NCI-H82 (cell line): ENCODE data around the gene CADPS.

Experiments used
- DNase-seq: peaks from one replicate; lab custom pipeline; 2025; lab: John Stamatoyannopoulos, UW

Gene CADPS

DNA sequence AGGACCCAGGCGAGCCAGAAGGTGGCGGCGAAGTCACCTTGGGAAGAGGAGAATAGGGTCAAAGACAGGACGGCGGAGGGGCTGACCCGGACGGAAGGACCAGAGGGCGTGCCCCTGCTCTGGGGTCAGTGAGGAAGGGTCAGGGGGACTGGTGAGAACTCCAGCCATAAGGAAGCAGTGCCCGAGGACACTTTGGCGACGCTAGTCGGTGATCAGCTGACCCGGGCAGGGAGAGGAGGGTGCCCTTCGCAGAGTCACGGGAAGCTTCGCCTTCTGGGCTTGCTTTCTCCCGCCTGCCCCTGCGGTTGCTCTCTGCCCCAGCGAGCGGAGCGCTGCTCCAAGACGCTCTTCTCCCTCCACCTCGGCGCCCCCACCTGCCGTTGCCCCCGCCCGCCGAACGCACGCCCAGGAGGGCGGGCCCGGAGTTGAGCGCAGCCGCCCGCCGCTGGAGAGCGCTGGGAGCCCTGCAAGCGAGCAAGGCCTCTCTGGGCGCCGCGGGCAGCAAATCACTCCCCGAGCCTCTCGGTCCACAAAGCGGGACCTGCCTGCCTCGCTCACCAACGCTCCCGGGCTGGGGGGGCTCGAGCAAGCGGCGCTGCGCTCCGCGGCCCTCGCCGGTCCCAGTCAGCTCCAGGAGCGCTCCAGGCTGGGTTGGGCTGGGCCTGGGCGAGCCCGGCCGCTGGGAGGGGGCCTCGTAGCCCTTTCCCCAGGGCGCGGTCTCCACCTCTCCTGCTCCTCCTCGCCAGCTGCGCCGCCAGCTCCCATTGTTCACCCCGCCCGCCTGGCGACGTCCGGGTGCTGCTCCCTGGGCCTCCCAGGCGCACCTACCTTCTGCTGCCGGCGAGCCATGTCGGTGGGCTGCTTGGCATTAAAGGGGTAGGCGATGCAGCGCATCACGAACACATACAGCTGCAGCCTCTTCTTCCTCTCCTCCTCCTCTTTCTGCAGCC is 1.2 kb downstream of the CADPS start:
- DNase-seq = peak; percentile 85

DNA sequence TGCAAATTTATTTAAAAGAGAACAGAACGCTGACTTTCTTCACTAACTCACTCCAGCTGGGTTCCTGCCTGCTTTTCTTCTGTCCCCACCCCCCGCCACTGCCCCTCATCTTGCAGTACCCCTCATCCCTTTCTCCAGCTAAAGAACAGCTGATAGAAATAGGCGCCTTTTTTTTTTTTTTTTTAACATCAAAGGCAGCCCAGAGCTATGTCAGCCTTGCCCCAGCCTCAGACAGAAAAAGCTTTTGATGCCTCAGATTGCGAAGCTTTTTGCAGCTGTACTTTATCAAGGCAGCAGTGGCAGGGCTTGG is 1.8 kb downstream of the CADPS start:
- DNase-seq = peak; percentile 65

DNA sequence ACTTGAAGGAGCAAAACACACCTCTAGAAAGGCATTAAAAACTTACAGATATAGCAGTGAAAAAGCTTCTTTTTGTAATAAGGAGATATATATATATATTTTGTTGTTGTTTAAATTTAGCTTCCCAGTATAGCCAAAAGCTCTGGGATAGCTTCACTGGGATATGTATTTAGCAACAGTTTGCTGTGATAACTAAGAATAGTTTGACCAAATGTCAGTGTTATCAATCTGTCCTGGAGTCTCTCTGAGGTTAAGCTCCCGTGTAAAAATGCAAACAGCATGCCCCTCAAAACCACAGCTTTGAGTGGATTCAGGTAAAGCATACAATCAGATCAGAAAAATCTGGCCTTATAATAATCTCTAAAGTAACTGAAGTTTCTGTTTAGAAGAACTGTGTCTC is 2.9 kb downstream of the CADPS start:
- DNase-seq = peak; percentile 10

DNA sequence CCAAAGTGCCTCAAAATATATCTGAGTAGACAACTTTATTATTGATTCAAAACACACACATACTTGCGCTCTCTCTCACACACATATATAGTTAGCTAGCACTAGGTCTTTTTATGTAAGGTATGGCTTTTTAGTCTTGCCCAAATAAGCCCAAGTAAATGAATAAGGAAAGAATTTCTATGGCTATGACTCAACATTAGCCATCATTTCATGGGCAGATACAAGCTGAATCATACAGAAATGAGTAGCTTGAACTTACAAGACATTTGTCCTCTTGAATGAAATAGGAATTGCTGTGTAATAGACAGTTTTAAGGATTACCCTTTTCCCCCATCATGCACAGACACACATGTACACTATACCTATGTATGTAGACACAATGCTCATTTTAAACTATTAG is 4.9 kb downstream of the CADPS start:
- no peak for DNase-seq

DNA sequence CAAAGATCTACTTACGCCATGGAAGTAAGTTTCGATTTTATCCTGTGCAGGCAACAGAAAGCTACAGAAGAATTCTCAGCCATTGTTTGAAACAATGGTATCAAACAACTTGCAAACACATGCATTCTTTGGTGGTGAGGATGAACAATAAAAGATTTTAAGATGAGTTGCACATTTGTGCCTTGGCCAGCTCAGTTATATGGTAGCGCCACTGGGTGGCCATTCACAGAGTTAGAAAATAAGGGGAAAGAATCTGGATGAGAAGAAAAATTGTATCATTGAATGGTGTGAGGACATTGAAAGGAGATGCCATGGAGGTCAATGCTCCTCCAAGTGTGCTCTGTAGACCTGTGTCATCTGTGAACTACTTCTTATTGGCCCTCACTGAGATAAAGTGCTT is 11.6 kb downstream of the CADPS start:
- DNase-seq = no peak

DNA sequence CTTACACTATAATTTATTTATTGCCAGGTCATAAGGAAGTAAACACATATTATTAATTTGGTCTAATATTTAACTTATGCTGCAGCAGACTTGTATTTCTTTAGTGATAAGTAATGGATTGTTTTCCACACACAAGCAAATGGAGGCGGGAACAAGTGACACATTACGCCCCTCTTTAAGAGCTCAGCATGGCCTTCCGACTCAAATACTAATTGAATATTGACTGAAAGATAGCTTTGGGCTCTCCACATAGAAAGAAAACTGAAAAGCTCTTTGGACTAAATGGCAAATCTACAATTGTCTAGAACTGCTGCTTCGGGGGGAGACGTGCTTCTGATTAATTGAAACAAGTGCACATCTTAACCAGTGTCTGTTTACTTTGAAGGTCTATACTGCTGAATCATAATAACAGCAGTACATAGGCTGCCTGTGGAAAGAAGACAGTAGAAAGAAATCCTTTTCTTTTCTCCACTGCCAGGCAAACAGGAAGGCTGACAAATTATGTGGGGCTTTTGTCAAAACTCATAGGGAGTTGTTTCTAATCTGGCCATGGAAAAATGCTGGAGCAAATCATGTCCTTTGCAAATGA is 15.9 kb downstream of the CADPS start:
- no peak for DNase-seq

DNA sequence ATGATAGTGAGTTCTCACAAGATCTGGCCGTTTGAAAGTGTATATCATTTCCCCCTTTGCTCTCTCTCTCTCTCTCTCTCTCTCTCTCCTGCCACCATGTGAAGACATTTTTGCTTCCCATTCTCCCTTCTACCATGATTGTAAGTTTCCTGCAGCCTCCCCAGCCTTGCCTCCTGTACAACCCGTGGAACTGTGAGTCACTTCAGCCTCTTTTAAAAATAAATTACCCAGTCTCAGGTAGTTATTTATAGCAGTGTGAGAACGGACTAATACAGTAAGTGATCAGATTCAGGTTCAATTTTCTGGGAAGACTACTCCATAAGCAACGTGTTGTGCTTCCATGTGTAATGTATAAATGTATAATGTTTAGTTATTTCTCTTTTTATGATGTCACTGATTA is 29.2 kb downstream of the CADPS start:
- DNase-seq = no peak

DNA sequence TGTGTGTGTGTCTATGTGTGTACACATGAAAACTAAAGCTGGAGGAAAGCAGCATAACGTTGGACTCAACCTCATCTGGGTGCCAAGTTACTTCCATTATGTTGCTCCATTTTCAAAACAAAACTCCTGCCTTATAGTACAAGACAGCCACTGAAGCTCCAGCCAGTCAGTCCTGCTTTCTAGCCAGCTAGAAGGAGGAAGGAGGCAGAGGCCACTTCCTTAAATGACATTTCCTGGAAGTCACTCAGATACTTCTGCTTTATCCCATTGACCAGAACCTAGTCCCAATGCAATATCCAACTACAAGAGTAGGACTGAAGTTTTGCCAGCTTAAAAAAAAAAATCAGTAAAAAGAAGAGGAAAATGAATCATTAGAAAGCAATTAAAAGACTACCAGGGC is 31.7 kb downstream of the CADPS start:
- no peak for DNase-seq

DNA sequence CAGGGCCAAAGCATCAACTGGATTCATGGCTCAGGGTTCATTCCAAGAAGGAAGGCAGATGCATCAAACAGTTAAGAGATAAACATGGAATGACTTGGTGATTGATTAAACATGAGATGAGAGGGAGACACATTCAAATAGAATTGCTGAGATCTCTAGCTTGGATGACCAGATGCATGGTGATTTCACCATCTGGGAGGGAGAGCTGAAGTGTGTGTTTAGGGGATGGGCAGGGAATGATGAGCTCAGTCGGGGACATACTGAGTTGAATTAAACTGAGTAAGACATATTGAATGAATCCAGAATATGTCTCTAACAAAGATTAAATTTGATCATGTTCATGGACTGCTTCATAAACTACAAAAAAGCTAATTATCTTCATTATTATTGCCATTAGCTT is 35.5 kb downstream of the CADPS start:
- DNase-seq = peak; percentile 44

DNA sequence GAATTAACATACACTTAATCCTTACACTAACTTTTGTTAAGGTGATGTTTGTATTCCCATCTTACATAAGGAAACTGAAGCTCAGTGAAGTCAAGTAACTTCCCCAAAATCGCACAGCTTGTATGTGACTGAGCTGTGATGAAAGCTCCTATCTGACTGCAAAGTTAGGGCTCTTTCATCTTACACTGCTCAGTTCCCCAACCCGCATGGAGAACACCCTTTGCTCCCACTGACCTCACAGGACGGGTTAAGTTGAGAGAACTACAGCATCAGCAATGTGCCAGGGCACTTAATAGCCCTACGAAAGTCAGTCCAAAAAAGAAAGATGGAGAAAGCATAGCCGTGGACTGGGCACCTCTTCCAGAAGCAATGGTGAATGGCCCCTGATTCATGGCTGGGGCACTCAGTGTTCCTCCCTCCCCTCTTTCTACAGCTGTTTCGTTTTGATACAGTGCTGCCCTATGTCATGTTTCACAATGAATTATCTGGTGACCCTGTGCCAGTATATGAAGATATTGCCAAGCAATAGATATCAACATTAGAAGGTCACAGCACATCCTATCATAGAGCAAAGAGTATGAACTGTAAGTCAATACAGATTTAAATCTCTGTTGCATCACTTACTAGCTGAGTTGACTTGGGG is 38.0 kb downstream of the CADPS start:
- no peak for DNase-seq

DNA sequence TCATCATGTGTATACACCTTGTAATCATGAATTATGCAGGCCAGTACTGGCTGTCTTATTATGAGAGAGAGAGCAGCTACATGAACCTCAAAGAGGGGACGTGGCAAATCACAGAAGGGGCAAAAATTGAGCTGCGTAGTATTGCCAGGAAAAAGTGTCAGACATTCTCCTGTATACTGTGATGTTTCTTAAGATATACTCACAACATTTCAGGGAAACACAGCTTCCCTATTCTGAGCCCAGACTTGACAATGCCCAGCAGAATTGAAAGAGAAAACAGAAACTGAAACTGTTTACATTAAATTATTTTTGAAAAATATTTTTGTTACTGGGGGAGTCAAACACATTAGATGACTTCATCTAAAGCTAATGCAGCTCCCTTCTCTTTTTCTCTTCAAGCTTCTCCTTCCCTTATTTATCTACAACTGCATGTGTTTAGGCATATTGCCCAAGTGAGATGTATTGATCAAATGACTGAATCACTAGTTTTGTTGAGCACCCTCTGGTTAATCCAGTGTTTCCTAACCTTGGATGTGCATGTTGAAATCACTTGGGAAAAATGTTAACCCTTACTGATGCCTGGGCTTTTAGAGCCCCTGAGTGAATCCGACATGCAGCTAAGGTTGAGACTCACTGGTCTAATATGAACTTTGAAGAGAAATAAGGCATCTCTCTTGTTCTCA is 39.5 kb downstream of the CADPS start:
- no peak for DNase-seq

DNA sequence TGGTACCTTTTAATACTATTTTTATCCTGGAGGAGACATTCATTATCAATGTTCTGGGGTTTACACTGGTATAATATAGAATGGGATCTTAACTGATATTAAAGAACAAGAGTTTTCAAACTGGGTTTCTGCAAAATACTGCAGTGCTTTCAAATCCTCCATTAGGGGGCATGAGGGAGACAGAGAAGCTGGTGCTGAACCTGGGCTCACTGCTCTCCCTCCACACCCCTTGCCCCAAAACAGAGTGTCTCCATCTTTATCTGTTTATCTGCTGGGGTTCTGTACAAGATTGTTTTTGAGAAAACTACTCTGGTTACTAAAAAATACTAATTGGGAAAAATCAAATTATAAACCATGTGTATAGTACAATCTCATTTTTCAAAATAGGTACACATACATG is 41.7 kb downstream of the CADPS start:
- peak; percentile 60 for DNase-seq

DNA sequence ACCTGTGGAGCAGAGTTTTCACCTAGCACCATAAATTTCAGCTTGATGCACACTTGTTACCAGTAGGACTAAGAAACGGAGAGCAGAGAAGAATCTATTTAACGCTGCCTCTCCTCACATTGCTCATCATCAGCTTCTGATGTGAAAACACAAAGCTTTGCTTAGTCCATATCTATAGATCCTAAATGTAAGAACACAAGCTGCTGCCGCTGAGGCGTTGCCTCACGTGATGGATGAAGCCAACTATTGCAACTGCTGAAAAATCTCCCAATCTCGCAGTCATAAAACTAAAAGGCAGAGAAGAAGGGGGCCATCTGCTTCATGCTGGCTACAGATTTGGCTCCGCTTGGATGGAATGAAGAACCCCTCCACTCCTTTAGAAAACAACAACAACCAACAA is 42.7 kb downstream of the CADPS start:
- peak; percentile 75 for DNase-seq

DNA sequence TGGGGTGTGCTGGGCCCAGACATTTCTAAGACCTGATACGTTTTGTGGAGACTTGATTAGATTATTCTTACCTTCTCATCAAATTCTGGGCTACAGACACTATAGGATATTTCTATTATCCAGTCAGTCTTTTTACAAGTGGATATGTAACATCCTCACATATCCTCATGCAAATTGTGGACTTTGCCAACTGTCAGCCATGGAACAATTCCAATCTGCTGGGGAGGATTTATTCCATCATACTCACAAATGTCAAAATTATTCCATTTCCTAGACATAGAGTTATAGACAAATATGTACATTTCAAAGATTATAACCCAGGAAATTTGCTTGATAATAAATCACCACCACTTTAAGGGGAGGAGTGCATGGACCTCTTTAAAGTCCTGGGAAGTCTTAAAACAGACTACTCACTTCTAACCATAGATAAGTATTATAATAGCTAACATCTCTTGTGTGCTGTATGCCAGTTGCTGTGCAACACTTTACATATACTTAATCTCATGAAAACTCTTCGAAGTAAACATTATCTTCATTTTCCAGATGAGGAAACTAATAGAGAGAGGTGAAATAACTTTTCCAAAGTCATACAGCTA is 44.4 kb downstream of the CADPS start:
- DNase-seq = no peak

DNA sequence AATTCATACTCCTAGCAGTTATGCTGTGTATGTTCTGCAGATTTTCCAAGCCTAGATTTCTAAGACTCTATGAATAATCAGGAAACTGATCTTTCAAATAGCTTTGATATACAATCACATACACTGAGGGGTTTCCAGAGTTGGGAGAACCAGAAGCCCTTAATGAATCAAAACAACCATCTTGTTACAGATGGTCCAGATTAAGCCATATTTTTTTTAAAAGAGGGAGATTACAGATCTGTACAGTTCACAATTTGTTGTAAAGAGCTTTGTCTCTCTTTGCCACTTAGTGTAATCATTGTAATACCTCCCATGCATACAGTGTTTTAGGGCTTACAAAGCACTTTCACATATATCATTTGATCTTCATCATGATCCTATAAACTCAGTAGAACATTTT is 47.7 kb downstream of the CADPS start:
- DNase-seq = peak; percentile 42

DNA sequence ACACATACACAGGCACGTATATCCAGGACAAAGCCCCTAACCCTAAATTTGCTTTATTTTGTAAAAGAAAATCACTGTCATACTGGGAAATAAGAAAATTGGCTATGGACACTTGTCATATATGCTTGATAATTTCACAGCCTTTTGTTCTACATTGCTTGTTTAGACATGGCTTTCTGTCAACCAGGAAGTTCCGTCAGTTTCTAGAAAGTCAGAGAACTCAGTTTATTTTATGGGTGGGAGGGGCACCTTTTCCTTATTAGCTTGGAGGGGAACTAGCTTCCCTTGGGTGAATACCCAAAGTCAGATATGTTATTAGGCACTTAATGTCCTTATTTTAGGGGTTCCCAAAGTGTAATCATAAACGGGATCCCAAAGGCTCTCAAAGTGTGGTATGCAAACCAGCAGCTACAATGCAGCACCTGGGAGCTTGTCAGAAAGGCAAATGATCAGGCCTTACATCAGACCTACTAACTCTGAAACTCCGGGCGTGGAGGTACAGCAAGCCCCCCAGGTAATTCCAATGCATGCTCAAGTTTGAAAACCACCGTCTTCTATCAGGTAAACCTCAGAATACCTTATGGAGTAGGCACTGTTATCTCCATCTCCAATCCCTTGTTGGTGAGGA is 50.1 kb downstream of the CADPS start:
- DNase-seq = no peak

DNA sequence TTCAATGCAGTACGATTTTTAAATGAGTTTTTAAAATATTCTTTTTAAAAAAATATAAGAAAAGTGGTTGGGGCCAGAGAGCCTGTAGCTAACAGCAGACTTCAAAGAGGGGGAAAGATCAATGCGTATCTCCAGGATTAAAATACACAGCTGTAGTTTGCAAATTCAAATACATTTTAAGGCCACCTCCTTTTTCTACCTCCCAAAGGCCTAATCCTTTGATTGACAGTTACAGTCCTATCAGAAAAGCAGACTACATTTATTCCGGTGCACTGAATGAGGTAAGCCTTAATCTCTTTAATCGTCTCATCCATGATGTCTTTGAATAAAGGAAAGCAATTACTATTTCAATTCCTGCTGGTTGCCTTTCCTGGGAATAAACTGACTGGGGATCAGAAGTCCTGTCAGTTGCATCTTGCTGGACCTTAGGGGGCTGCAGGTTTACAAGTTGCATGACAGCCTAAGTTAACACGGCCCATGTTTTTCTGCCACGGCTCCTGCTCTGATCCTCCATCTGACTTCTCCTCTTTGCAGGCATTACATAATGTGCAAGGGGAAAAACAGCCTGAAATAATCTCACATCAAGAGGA is 51.7 kb downstream of the CADPS start:
- peak; percentile 95 for DNase-seq

DNA sequence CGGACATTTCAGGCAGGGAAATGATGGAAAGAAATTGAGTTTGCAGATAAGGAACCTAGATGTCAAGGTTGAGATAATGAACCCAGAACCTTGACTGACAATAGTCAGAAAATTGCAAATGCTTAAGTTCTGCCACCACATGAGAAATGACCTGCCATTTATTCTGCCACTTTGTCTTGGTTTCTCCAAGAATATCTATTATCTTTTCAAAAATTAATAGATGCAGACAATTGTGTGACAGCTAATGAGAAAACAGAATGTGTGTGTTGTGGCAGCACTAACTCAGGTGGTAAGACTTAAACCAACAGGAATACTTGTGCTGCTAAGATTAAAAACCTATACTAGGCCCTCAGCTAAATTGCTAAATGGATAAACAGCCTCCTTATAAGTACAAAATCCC is 52.3 kb downstream of the CADPS start:
- DNase-seq = no peak

DNA sequence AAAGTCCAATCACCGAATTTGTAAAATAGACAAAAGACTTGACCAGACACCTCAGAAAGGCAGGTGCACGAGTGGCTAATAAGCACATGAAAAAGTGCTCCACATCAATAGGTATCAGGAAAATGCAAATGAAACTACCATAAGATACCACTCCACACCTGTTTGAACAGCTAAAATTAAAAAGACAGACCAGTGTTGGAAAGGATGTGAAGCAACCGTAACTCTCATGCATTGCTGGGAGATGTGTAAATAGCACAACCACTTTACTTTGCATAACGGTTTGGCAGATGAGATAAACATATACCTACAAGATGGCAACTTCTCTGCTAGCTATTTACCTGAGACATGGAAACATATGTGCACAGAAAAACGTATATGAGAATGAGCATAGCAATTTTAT is 56.9 kb downstream of the CADPS start:
- DNase-seq = no peak

DNA sequence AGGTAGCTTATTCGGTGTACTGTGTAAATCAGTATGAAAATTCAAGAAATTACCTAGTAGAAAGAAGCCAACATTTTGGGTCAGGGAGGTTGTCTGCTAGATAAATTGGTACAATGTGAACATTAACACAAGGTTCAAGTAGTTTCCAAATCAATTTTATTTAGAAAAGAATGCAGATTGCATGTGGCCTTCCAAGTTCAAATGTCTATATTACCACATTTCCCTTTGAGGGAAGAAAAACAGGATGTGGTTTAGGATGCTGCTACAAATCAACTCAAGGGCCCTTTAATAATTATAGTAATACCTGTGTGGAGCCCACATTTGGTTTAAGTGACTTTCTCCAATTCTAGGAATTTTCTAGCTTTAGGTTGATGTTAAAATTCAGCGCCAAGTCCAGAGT is 57.5 kb downstream of the CADPS start:
- DNase-seq = no peak

DNA sequence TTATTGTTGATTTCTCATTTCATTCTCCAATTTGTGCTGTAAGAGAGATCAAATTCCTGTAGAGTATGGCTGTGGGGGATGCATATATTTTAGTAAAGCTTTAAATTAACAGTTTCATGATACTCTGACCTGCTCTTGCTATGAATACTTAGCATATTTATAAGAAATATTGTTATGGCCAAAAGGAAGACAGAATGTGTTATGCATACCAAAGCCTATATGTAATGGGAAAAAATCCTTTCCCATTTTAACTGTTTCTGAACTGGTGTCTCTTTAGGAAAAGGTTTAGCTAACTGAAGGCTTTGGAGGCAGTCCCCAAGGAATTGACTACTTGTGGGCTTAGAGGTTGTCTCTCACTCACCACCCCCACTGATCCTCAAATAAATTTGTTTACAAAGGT is 59.2 kb downstream of the CADPS start:
- peak; percentile 77 for DNase-seq

DNA sequence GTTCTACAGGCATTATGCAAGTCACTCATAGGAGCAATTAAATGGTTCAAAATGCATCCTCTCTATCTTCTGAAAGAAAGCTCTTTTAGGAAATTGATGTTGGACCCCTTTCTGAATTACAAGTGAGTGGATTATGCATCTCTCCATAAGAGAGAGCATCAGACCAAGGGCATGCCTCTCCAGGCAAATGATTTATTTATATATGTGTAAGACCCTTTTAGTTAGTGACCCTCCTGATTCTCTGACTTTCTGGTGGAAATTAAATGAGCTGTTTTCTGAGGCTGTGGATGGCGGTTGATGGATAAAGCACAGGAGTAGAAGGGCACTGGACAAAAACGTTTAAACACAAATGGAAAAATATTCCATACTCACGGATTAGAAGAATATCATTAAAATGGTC is 62.6 kb downstream of the CADPS start:
- no peak for DNase-seq
